Epithelial cell of proximal tubule (primary cell): ENCODE data around the gene JMJD8. TPM values are rescaled to one million over a fixed set of nuclear protein-coding genes. Genes with fewer than 3 reads are reported as not detected.
A peak's percentile ranks its signal among the peaks of the same experiment; 100 is the strongest.

ENCODE experiments used
- DNase-seq: peaks from one replicate; pipeline ENCODE4 v3.0.0-alpha.2; 2011; ENCODE audit warnings: low read depth
- H3K4me3 ChIP-seq: 2 replicates; pipeline ENCODE4 v1.5.1; 2011; ENCODE audit warnings: low read depth, mild to moderate bottlenecking, low read length
- CTCF ChIP-seq: conservative IDR thresholded peaks from 2 replicates; pipeline ENCODE4 v1.5.1; 2012; ENCODE audit warnings: low read depth, mild to moderate bottlenecking, low read length
- total RNA-seq: library from RNA; depleted of rRNA; stranded (reverse); fragments of >200 nt; gene quantifications from 2 replicates; pipeline ENCODE4 v1.2.3, GENCODE V29; 2015

JMJD8 gene
- total RNA-seq, 1 donor from 2014 or later: 65.6 TPM

GRCh38 chr16:644556-644955 is 39.6 kb downstream of the JMJD8 start:
- DNase-seq: no peak
- TF ChIP-seq CTCF: no peak
- no peak overlapping the region for H3K4me3 ChIP-seq

DNA sequence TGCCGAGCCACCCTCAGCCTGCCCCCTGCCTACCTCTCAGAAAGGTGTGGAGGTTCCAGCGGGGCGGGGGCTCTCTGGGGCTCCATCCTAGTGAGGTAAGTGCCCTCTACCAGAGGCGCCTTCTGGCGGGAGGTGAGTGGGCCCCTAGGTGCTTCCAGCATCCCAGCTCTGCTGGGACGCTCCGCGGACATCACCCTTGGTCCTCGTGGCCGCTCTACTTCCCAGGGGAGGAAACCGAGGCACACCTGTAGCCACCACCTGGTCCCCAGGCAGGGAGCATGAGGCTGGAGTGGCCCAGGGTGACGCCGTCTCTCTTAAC is 41.1 kb downstream of the JMJD8 start:
- no peak for TF ChIP-seq CTCF
- H3K4me3 ChIP-seq: peak overlapping the region; percentile 81
- no peak for DNase-seq

DNA sequence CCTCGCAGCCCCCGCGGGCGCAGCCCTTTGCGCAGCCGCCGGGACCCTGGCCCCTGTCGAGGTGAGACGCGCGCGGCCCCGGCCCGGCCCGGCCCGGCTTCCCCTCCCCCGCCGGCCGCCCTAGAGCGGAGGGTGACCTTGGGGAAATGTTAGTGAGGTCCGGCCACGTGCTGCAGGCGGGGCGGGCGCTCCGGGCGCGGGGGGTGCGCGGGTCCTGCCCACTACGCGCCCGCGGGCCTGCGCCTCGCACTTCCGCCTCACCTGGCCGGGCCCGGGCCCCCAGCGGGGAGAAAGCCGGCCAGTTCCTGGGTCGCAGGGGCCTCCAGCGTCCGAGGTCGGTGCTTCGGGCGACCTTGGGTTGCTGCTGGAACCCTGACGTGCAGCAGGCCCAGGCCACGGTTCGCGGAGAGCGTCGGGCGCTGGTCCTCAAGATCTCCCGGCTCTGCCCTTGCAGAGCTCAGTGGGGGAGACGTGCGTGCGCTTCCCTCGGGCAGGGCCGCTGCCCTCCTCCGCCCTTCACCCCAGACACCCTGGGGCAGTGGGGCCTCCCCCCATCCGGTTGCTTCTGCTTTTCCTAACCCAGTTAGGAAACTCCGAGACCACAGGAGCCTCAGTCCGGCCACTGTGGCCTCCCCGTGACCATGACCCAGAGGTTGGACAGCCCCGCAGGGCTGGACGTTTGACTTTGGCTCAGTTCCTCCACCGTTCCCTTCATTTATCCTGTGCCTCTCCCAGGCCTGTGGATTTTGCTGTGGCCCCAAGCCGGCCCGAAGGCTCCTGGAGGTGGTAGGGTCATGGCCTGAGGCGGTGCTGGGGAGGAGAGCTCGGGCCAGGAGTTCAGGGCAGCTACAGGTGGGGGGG is 41.7 kb downstream of the JMJD8 start:
- TF ChIP-seq CTCF: no peak
- peak overlapping the region; percentile 81 for H3K4me3 ChIP-seq
- DNase-seq: no peak

DNA sequence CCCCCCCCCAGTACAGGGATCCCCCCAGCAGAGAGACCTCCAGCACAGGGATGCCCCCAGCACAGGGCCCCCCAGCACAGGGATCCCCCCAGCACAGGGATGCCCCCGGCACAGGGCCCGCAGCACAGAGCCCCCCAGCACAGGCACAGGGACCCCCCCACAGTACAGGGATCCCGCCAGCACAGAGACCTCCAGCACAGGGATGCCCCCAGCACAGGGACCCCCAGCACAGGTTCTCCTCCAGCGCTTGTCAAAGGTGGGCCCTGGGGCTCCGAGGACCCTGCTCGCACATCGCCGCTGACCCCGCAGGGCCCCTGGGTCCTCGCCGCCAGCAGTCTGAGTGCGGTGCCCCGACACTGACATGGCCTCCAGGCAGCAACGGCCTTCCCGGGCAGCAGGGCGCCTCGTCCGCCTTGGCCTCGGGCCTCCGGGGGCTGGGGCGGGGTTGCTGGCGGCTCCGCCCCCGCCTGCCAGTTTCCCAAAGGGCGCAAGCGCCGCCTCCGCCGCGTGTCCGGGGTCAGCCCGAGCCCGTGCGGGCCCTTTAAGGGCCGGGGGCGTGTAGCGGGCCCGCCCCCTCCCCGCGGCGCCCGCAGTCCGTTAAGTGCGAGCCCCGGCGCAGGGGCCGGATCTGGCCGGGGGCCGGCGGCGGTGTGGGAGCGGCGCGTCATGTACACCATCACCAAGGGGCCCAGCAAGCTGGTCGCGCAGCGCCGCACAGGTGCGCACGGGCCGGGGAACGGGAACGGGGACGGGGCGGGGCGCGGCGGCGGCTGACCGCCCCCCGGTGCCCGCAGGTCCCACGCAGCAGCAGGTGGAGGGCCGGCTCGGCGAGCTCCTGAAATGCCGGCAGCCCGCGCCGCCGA is 42.6 kb downstream of the JMJD8 start, which contains the start of gene MCRIP2:
MCRIP2 (plus strand) TSS at position 503 of the 863 bp plus-strand sequence; CDS start at position 667, 164 bp downstream.
- peak within 1 kb of the TSS; percentile 81 for H3K4me3 ChIP-seq
- no peak for TF ChIP-seq CTCF
- DNase-seq: no peak

- no peak for DNase-seq
- peak overlapping the region; percentile 81 for H3K4me3 ChIP-seq
- no peak for TF ChIP-seq CTCF
Observed at GRCh38 chr16:640614-641013, 43.5 kb downstream of the JMJD8 start.

- TF ChIP-seq CTCF: no peak
- DNase-seq: no peak
- no peak overlapping the region for H3K4me3 ChIP-seq
Observed at GRCh38 chr16:638836-639235, 45.3 kb downstream of the JMJD8 start.
